ENCODE measurements around the gene TOE1. TPM values are rescaled to one million over a fixed set of nuclear protein-coding genes. Genes with fewer than 3 reads are reported as not detected.

The TOE1 gene
- total and polyA plus RNA-seq, 12 donors: 3.3 to 17.7 (median 10.1) TPM

GRCh38 chr1:45351508-45351907, 11.5 kb downstream of the TOE1 start:
- Histone ChIP-seq H3K4me1 (replicated peaks in 1 of 2) (peaks cover 11 to 16% of the 10 kb centered on the region in 2 donors), H3K4me3 (no peak overlapping the region), H3K9me3 (replicated peaks in 1 of 3) (no peaks in the 10 kb centered on the region), H3K27ac (no peak overlapping the region), H3K27me3 (no peaks in the 10 kb centered on the region), H3K36me3 (replicated peaks in 1 of 2) (no peaks in the 10 kb centered on the region)
- intact Hi-C loops (cut with DNase I): no loop called here
- 57 to 74% (median 65%) methylated on average over 5 of the region's 5 CpGs for WGBS, 4 donors
- no peak for TF ChIP-seq CTCF (IDR thresholded peaks at IDR 0.05)
- no peak for TF ChIP-seq POLR2A (IDR thresholded peaks at IDR 0.05)
- DNase-seq: no peak

GRCh38 chr1:45353685-45354084, 13.7 kb downstream of the TOE1 start:
- no peak overlapping the region for H3K4me3 ChIP-seq
- no peak overlapping the region for H3K27ac ChIP-seq
- DNase-seq: no peak
- no peaks in the 10 kb centered on the region for H3K36me3 ChIP-seq (replicated peaks in 1 of 2)
- H3K4me1 ChIP-seq (replicated peaks in 1 of 2): peaks cover 3 to 9% of the 10 kb centered on the region in 2 donors
- H3K9me3 ChIP-seq (replicated peaks in 1 of 3): no peaks in the 10 kb centered on the region
- no peaks in the 10 kb centered on the region for H3K27me3 ChIP-seq
- WGBS, 4 donors: 82 to 92% (median 86%) methylated on average over 2 of the region's 2 CpGs
- intact Hi-C loops (cut with DNase I): no loop called here
- TF ChIP-seq CTCF (IDR thresholded peaks at IDR 0.05) (no peak), POLR2A (IDR thresholded peaks at IDR 0.05) (no peak)

- TF ChIP-seq CTCF (IDR thresholded peaks at IDR 0.05) (no peak), POLR2A (IDR thresholded peaks at IDR 0.05) (no peak)
- H3K4me1 ChIP-seq (replicated peaks in 1 of 2): peaks cover 0 to 3% of the 10 kb centered on the region in 2 donors
- no peak overlapping the region for H3K4me3 ChIP-seq
- no peaks in the 10 kb centered on the region for H3K36me3 ChIP-seq (replicated peaks in 1 of 2)
- H3K27ac ChIP-seq: no peak overlapping the region
- intact Hi-C loops (cut with DNase I): loop anchor here (5.0 kb wide), 2 partner anchors 142 to 217 kb away; no protein-coding TSS in a partner anchor
- H3K9me3 ChIP-seq (replicated peaks in 1 of 3): no peaks in the 10 kb centered on the region
- no peaks in the 10 kb centered on the region for H3K27me3 ChIP-seq
- WGBS, 4 donors: 79 to 87% (median 85%) methylated on average over 4 of the region's 4 CpGs
- DNase-seq: no peak
These were observed 14.9 kb downstream of the TOE1 start for GRCh38 chr1:45354838-45355237.

GRCh38 chr1:45355683-45356082, 15.7 kb downstream of the TOE1 start:
- H3K27me3 ChIP-seq: no peaks in the 10 kb centered on the region
- intact Hi-C loops (cut with DNase I): loop anchor here (5.0 kb wide), 2 partner anchors 142 to 217 kb away; no protein-coding TSS in a partner anchor
- no peaks in the 10 kb centered on the region for H3K36me3 ChIP-seq (replicated peaks in 1 of 2)
- TF ChIP-seq CTCF (IDR thresholded peaks at IDR 0.05): no peak
- no peak for TF ChIP-seq POLR2A (IDR thresholded peaks at IDR 0.05)
- H3K9me3 ChIP-seq (replicated peaks in 1 of 3): no peaks in the 10 kb centered on the region
- 49 to 68% (median 62%) methylated on average over 2 of the region's 2 CpGs for WGBS, 4 donors
- no peak for DNase-seq
- no peak overlapping the region for H3K4me3 ChIP-seq
- peaks cover 2 to 12% of the 10 kb centered on the region in 2 donors for H3K4me1 ChIP-seq (replicated peaks in 1 of 2)
- H3K27ac ChIP-seq: no peak overlapping the region

Data from adrenal gland (tissue), 12 donors.